Cortex of kidney (tissue), 1 donor: ENCODE measurements around the gene KPNA4.
"Not testable (repeated sequence)": the region's sequence is repeated elsewhere in the genome, so short reads cannot be mapped to it uniquely, and the experiment has no call there.

ENCODE experiments used
- DNase-seq: peaks from one replicate; lab custom pipeline; 2025; lab: John Stamatoyannopoulos, UW

The KPNA4 gene

GRCh38 chr3:160569894-160570652 is 4.7 kb upstream of the KPNA4 start:
- DNase-seq, result no peak

GRCh38 chr3:160568989-160569388 is 3.6 kb upstream of the KPNA4 start:
- DNase-seq, result no peak

- no peak for DNase-seq
Measured at GRCh38 chr3:160567774-160568173, 2.4 kb upstream of the KPNA4 start.

- no peak for DNase-seq
Measured at GRCh38 chr3:160566499-160566898, 1.1 kb upstream of the KPNA4 start.

GRCh38 chr3:160564949-160565441 is 376 bp downstream of the KPNA4 start:
- DNase-seq, result no peak

GRCh38 chr3:160564258-160564911 is 986 bp downstream of the KPNA4 start:
- DNase-seq, result no peak

- DNase-seq, result no peak
Measured at GRCh38 chr3:160562952-160563351, 2.4 kb downstream of the KPNA4 start.

GRCh38 chr3:160557571-160557970 is 7.8 kb downstream of the KPNA4 start:
- no peak for DNase-seq

GRCh38 chr3:160556141-160556540 is 9.2 kb downstream of the KPNA4 start:
- no peak for DNase-seq

- DNase-seq, result no peak
Measured at GRCh38 chr3:160554980-160555379, 10.4 kb downstream of the KPNA4 start.

GRCh38 chr3:160553827-160554226 is 11.5 kb downstream of the KPNA4 start:
- no peak for DNase-seq

- no peak for DNase-seq
Measured at GRCh38 chr3:160546727-160547126, 18.6 kb downstream of the KPNA4 start.

- no peak for DNase-seq
Measured at GRCh38 chr3:160545504-160545871, 19.9 kb downstream of the KPNA4 start.

GRCh38 chr3:160544844-160545503 is 20.4 kb downstream of the KPNA4 start:
- DNase-seq, result no peak

- no peak for DNase-seq
Measured at GRCh38 chr3:160540551-160540950, 24.8 kb downstream of the KPNA4 start.

- no peak for DNase-seq
Measured at GRCh38 chr3:160538895-160539294, 26.5 kb downstream of the KPNA4 start.

- no peak for DNase-seq
Measured at GRCh38 chr3:160537729-160538128, 27.6 kb downstream of the KPNA4 start.

- no peak for DNase-seq
Measured at GRCh38 chr3:160532371-160532770, 33.0 kb downstream of the KPNA4 start.

- no peak for DNase-seq
Measured at GRCh38 chr3:160531311-160531710, 34.1 kb downstream of the KPNA4 start.

- not testable (repeated sequence) for DNase-seq
Measured at GRCh38 chr3:160516391-160516790, 49.0 kb downstream of the KPNA4 start.

- DNase-seq, result no peak
Measured at GRCh38 chr3:160501325-160501724, 64.0 kb downstream of the KPNA4 start.

- DNase-seq, result no peak
Measured at GRCh38 chr3:160498202-160498601, 67.2 kb downstream of the KPNA4 start.

- DNase-seq, result no peak
Measured at GRCh38 chr3:160490166-160490565, 75.2 kb downstream of the KPNA4 start.
